Suprapubic skin (tissue), 4 donors: ENCODE measurements around the gene RAPGEF6. TPM values are rescaled to one million over a fixed set of nuclear protein-coding genes. Genes with fewer than 3 reads are reported as not detected.

Experiments
- DNase-seq, 2 donors: peaks; one replicate each; pipeline ENCODE4 v3.0.0-alpha.2; 2019; ENCODE audit warnings: low spot score in 2 of 2
- H3K27ac ChIP-seq: fragments of 200-600 bp; sonication (generic); one replicate; pipeline ENCODE4 v1.5.1; 2019
- H3K27me3 ChIP-seq: fragments of 200-600 bp; sonication (generic); one replicate; pipeline ENCODE4 v1.5.1; 2019
- H3K36me3 ChIP-seq: fragments of 200-600 bp; sonication (generic); one replicate; pipeline ENCODE4 v1.5.1; 2019
- H3K4me1 ChIP-seq: fragments of 200-600 bp; sonication (generic); one replicate; pipeline ENCODE4 v1.5.1; 2019
- H3K4me3 ChIP-seq: fragments of 200-600 bp; sonication (generic); one replicate; pipeline ENCODE4 v1.5.1; 2019; ENCODE audit warnings: mild to moderate bottlenecking
- H3K9me3 ChIP-seq: fragments of 200-600 bp; sonication (generic); one replicate; pipeline ENCODE4 v1.5.1; 2019
- CTCF ChIP-seq, 2 donors: fragments of 200-600 bp in 1 of 2; fragments of 450-650 bp in 1 of 2; sonication (generic) in 1 of 2; IDR thresholded peaks; one replicate each; pipeline ENCODE4 v1.5.1; 2016 to 2019; ENCODE audit warnings: antibody characterized with exemption in 2 of 2, mild to moderate bottlenecking in 1 of 2, moderate library complexity in 1 of 2
- EP300 ChIP-seq: sonication (generic); formaldehyde crosslinking; IDR thresholded peaks from one replicate; pipeline ENCODE4 v1.6.1; 2017; ENCODE audit warnings: antibody characterized with exemption
- POLR2A ChIP-seq, 2 donors: fragments of 450-650 bp; IDR thresholded peaks; one replicate each; pipeline ENCODE4 v1.6.1; 2017; ENCODE audit warnings: antibody characterized with exemption in 2 of 2, mild to moderate bottlenecking in 2 of 2, moderate library complexity in 2 of 2
- POLR2AphosphoS5 ChIP-seq, 3 donors: sonication (generic); formaldehyde crosslinking; IDR thresholded peaks; one replicate each; pipeline ENCODE4 v1.6.1; 2017; ENCODE audit warnings: antibody characterized with exemption in 3 of 3
- WGBS: methylation state at CpG from one replicate; pipeline ENCODE4 v1.1.5; 2018; 5-methylcytosine and 5-hydroxymethylcytosine counted together
- total RNA-seq, 4 donors: library from RNA; depleted of rRNA; stranded (reverse); fragments of >200 nt; gene quantifications; one replicate each; pipeline ENCODE4 v1.1.0, GENCODE V29; 2016

RAPGEF6 gene
- total RNA-seq, 4 donors from 2014 or later, result 17.8 to 38.3 (median 20.6) TPM

DNA sequence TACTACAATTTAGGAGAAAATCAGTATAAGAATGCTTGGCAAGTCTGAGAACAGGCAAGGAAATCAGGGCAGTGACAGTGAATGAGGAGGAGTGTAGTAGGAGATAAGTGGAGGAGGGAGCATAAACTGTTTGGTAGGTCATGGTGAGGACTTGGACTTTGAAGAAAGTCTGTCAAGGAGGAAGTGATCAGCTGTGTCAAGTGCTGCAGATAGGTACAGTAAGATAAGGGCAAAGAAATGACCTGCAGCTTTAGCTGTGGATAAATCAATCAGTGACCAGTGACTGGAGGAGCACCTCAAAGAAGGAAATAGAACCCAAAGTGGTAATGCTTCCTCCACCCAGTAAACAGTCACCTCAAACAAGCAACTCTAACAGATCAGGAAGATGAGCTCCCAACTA, 106.3 kb downstream of the RAPGEF6 start:
- Histone ChIP-seq H3K36me3 (no peaks in the 10 kb centered on the region), H3K4me3 (no peak overlapping the region), H3K27ac (no peak overlapping the region), H3K4me1 (no peaks in the 10 kb centered on the region), H3K9me3 (no peaks in the 10 kb centered on the region), H3K27me3 (no peaks in the 10 kb centered on the region)
- no peak for DNase-seq
- TF ChIP-seq EP300 (no peak), CTCF (IDR thresholded peaks at IDR 0.05) (no peak), POLR2A (IDR thresholded peaks at IDR 0.05) (no peak), POLR2AphosphoS5 (IDR thresholded peaks at IDR 0.05) (no peak)

DNA sequence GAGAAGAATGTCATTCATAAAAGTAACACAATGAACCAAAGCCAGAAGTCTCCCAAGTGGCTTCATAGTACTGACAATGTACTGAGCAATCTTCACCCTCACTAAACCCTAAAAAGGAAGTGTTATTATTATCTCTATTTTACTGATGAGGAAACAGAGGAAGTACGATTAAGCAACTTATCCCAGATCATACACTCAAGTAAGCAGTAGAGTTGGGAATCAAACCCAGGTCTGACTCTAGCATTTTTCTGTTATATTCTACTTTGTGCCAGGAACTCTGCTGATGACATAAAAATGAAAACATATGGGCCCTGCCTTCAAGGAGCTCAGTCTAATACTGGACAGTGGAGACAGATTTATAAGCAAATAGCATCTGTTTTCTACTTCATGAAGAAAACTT, 109.2 kb downstream of the RAPGEF6 start:
- Histone ChIP-seq H3K27me3 (no peaks in the 10 kb centered on the region), H3K27ac (no peak overlapping the region)

DNA sequence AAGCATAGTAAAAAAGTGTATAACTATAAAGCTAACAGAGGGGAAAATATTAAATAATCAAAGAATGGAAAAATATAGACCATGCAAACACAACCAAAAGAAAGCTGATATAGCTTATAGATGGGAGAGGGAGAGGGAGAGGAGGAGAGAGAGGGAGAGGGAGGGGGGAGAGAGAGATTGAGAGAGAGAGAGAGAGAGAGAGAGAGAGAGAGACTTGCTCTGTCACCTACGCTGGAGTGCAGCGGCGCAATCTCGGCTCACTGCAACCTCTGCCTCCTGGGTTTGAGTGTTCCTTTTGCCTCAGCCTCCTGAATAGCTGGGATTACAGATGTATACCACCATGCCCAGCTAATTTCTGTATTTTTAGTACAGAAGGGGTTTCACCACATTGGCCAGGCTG, 110.6 kb downstream of the RAPGEF6 start:
- DNase-seq, result no peak
- TF ChIP-seq POLR2A (IDR thresholded peaks at IDR 0.05), result no peak
- no peak for TF ChIP-seq POLR2AphosphoS5 (IDR thresholded peaks at IDR 0.05)
- TF ChIP-seq EP300, result no peak
- TF ChIP-seq CTCF (IDR thresholded peaks at IDR 0.05), result no peak
- 97% methylated on average over 4 of the region's 4 CpGs for WGBS
- H3K9me3 ChIP-seq, result no peaks in the 10 kb centered on the region
- no peak overlapping the region for H3K27ac ChIP-seq
- H3K4me1 ChIP-seq, result no peaks in the 10 kb centered on the region
- no peaks in the 10 kb centered on the region for H3K27me3 ChIP-seq
- H3K36me3 ChIP-seq, result peaks cover 3% of the 10 kb centered on the region
- no peak overlapping the region for H3K4me3 ChIP-seq

More for the DNA sequence above, 109.2 kb downstream of the RAPGEF6 start:
- 63% methylated on average over 1 of the region's 1 CpG for WGBS
- TF ChIP-seq EP300 (no peak), CTCF (IDR thresholded peaks at IDR 0.05) (no peak), POLR2AphosphoS5 (IDR thresholded peaks at IDR 0.05) (no peak), POLR2A (IDR thresholded peaks at IDR 0.05) (no peak)
- Histone ChIP-seq H3K9me3 (no peaks in the 10 kb centered on the region), H3K4me1 (no peaks in the 10 kb centered on the region), H3K36me3 (no peaks in the 10 kb centered on the region), H3K4me3 (no peak overlapping the region)
- DNase-seq, result no peak

DNA sequence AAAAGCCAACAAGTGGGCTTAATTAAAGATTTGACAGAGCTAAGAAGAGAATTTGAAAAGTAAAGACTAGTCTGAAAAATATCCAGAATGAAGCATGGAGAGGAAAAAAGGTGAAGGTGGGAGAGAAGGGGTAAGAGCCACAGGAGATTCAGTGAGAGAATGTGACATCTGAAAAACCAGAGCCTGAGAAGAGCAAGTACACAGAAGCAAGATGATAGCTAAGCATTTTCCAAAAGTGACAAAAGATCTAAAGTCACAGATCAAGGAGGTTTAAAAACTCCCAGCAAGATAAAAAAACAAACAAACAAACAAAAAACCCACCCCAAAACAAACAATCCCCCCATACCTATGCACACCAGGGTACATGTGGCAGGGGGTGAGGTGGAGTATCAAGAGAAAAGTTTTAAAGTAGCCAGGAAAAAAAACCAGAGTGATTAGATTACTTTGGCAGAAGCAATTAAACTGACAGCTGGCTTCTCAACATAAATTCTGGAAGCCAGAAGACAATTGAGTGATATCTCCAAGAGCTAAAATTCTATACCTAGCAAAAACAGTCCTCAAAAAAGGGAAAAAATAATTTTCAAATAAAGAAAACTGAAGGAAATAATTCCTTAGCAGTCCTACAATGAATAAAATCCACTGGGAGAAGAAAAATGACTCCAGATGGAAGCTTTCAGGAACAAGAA, 111.4 kb downstream of the RAPGEF6 start:
- Histone ChIP-seq H3K27me3 (no peaks in the 10 kb centered on the region), H3K9me3 (no peaks in the 10 kb centered on the region), H3K4me1 (no peaks in the 10 kb centered on the region), H3K36me3 (peaks cover 4% of the 10 kb centered on the region), H3K27ac (no peak overlapping the region), H3K4me3 (no peak overlapping the region)
- TF ChIP-seq CTCF (IDR thresholded peaks at IDR 0.05) (no peak), POLR2A (IDR thresholded peaks at IDR 0.05) (no peak), EP300 (no peak), POLR2AphosphoS5 (IDR thresholded peaks at IDR 0.05) (no peak)
- DNase-seq, result no peak

DNA sequence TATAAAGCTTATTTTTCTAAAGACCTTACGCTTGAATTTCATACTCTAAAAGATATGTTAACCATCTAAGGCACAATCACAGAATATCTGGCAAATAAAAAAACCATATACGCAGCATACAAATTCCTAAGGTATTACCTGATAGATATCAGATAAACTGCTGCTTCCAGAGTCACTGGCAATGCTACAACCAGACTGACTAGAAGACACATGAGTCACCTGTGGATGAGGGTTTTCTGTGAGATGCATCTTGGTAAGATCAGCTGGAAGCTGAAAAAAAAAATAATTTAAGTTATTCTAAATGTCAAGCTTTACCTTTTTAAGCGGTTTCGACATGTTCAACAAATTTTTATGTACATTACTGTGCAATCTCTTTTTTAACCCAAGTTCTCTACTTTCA, 113.8 kb downstream of the RAPGEF6 start:
- 79% methylated on average over 4 of the region's 4 CpGs for WGBS

GRCh38 chr5:131515348-131515747, 119.7 kb downstream of the RAPGEF6 start:
- WGBS, result 81% methylated on average over 3 of the region's 3 CpGs
- DNase-seq, result no peak
- Histone ChIP-seq H3K9me3 (no peaks in the 10 kb centered on the region), H3K27ac (no peak overlapping the region), H3K4me3 (no peak overlapping the region), H3K36me3 (peaks cover 10% of the 10 kb centered on the region), H3K4me1 (no peaks in the 10 kb centered on the region), H3K27me3 (no peaks in the 10 kb centered on the region)
- no peak for TF ChIP-seq POLR2A (IDR thresholded peaks at IDR 0.05)

More for the DNA sequence above, 113.8 kb downstream of the RAPGEF6 start:
- H3K9me3 ChIP-seq, result no peaks in the 10 kb centered on the region
- no peak overlapping the region for H3K27ac ChIP-seq
- H3K36me3 ChIP-seq, result peaks cover 4% of the 10 kb centered on the region
- H3K27me3 ChIP-seq, result no peaks in the 10 kb centered on the region
- H3K4me1 ChIP-seq, result no peaks in the 10 kb centered on the region
- no peak overlapping the region for H3K4me3 ChIP-seq
- no peak for DNase-seq
- TF ChIP-seq POLR2A (IDR thresholded peaks at IDR 0.05) (no peak), POLR2AphosphoS5 (IDR thresholded peaks at IDR 0.05) (no peak)
